HepG2 (cell line): ENCODE measurements around the gene TET2. TPM values are rescaled to one million over a fixed set of nuclear protein-coding genes. Genes with fewer than 3 reads are reported as not detected.

Experiments
- ATAC-seq: fragments of 200-7000 bp; cut with Tn5 transposase; 3 replicates; pipeline ENCODE4 v1.9.1; 2020; ENCODE audit warnings: mild to moderate bottlenecking, moderate library complexity
- BruUV-seq: library from RNA; stranded (reverse); fragments of 400-500 nt; replicated peaks from 2 replicates; lab custom pipeline; 2021; lab: Mats Ljungman, UMichigan
- CTCF ChIA-PET: fragments of 300-600 bp; formaldehyde crosslinking; extraction: SDS; loops from one replicate; lab custom pipeline; 2021; ENCODE audit warnings: low total read pairs, inconsistent platforms, low intra/inter-chr PET ratio; lab: Yijun Ruan, JAX
- POLR2A ChIA-PET: fragments of 350-600 bp; sonication (Branson Sonifier 250); formaldehyde crosslinking; loops from one replicate; lab custom pipeline; 2020; ENCODE audit warnings: antibody characterized with exemption, inconsistent platforms; lab: Yijun Ruan, JAX
- DNase-seq: peaks from one replicate; pipeline ENCODE4 v3.0.0-alpha.2; 2015; ENCODE audit warnings: low spot score
- FAIRE-seq: peaks from 3 replicates; lab custom pipeline; 2011; peaks lifted over from hg19 to GRCh38; lab: Jason Lieb, UNC
- H2AFZ ChIP-seq: one replicate; pipeline ENCODE4 v1.6.1; 2011; ENCODE audit warnings: low read length, inconsistent platforms
- H3K27ac ChIP-seq: fragments of 300-600 bp; 3 replicates; pipeline ENCODE4 v1.8.0; 2011; ENCODE audit warnings: mixed run types, mild to moderate bottlenecking, mixed read lengths, low read length, inconsistent platforms; ENCODE audit not compliant: insufficient read depth; ENCODE audit errors: extremely low read length
- H3K27me3 ChIP-seq, 2 experiments: fragments of 200-600 bp in 1 of 2; 2 replicates in 1 of 2; 3 replicates in 1 of 2; pipeline versions ENCODE4 v1.6.0 to v1.8.0; 2011; ENCODE audit warnings: low read length in 2 of 2, mild to moderate bottlenecking in 2 of 2, moderate library complexity in 2 of 2, inconsistent platforms in 1 of 2; ENCODE audit not compliant: insufficient read depth in 2 of 2, control insufficient read depth in 1 of 2
- H3K36me3 ChIP-seq, 2 experiments: fragments of 200-600 bp in 1 of 2; replicated peaks in 1 of 2; 2 replicates in 1 of 2; 3 replicates in 1 of 2; pipeline versions ENCODE4 v1.5.1 to v1.8.0; 2011; ENCODE audit warnings: low read length in 2 of 2, inconsistent platforms in 1 of 2; ENCODE audit not compliant: insufficient read depth in 2 of 2, control insufficient read depth in 1 of 2
- H3K4me1 ChIP-seq: 2 replicates; pipeline ENCODE4 v1.5.1; 2012; ENCODE audit warnings: low read length, inconsistent platforms; ENCODE audit not compliant: insufficient read depth
- H3K4me2 ChIP-seq: 2 replicates; pipeline ENCODE4 v1.6.0; 2011; ENCODE audit warnings: low read depth, low read length, inconsistent platforms
- H3K4me3 ChIP-seq, 3 experiments: fragments of 200-600 bp in 1 of 3; sonication (generic), shearing (Covaris generic) in 1 of 3; replicated peaks in 1 of 3; 2 replicates each; pipeline ENCODE4 v1.5.1; 2011 to 2016; ENCODE audit warnings: low read length in 3 of 3, inconsistent platforms in 2 of 3, low read depth in 2 of 3, mild to moderate bottlenecking in 2 of 3, control low read depth in 1 of 3, mixed read lengths in 1 of 3; ENCODE audit not compliant: insufficient read depth in 1 of 3
- H3K79me2 ChIP-seq: one replicate; pipeline ENCODE4 v1.6.1; 2011; ENCODE audit warnings: low read length, inconsistent platforms; ENCODE audit not compliant: insufficient read depth
- H3K9ac ChIP-seq: 2 replicates; pipeline ENCODE4 v1.6.0; 2011; ENCODE audit warnings: mild to moderate bottlenecking, low read depth, low read length, inconsistent platforms; ENCODE audit not compliant: insufficient read depth
- H3K9me3 ChIP-seq: 2 replicates; pipeline ENCODE4 v1.5.1; 2012; ENCODE audit warnings: mild to moderate bottlenecking, low read length
- H4K20me1 ChIP-seq: 2 replicates; pipeline ENCODE4 v1.6.0; 2011; ENCODE audit warnings: inconsistent platforms, mild to moderate bottlenecking, low read length, moderate library complexity; ENCODE audit not compliant: insufficient read depth
- BHLHE40 ChIP-seq: IDR thresholded peaks from 2 replicates; pipeline ENCODE4 v1.6.1; 2011; ENCODE audit warnings: low read length, improper control_type of control experiment
- CEBPZ ChIP-seq: IDR thresholded peaks from 2 replicates; pipeline ENCODE4 v1.6.1; 2012; ENCODE audit warnings: low read length, improper control_type of control experiment
- DZIP1 ChIP-seq: sonication (generic); formaldehyde crosslinking; IDR thresholded peaks from 2 replicates; pipeline ENCODE4 v1.5.0; 2020; ENCODE audit warnings: mild to moderate bottlenecking, missing genetic modification reagents
- ESRRA ChIP-seq: sonication (generic); formaldehyde crosslinking; IDR thresholded peaks from 2 replicates; pipeline ENCODE4 v1.5.1; 2020; ENCODE audit warnings: mild to moderate bottlenecking, low read depth, missing genetic modification reagents
- EZH2 ChIP-seq: conservative IDR thresholded peaks from 2 replicates; pipeline ENCODE4 v1.6.1; 2012; ENCODE audit warnings: mild to moderate bottlenecking, low read depth, low read length, moderate library complexity
- GFI1 ChIP-seq: sonication (generic); formaldehyde crosslinking; IDR thresholded peaks from 2 replicates; pipeline ENCODE4 v1.5.0; 2020; ENCODE audit warnings: missing genetic modification reagents, mild to moderate bottlenecking, borderline replicate concordance
- JUNB ChIP-seq: sonication (generic); formaldehyde crosslinking; IDR thresholded peaks from 2 replicates; pipeline ENCODE4 v1.8.0; 2022; ENCODE audit warnings: missing genetic modification reagents, mild to moderate bottlenecking, borderline replicate concordance
- MYC ChIP-seq: sonication (generic); formaldehyde crosslinking; IDR thresholded peaks from 2 replicates; pipeline ENCODE4 v1.9.0; 2021; ENCODE audit warnings: missing genetic modification reagents, borderline replicate concordance
- NFIC ChIP-seq: IDR thresholded peaks from 2 replicates; pipeline ENCODE4 v1.6.1; 2012; ENCODE audit warnings: mild to moderate bottlenecking, low read length, inconsistent platforms
- SMAD3 ChIP-seq: sonication (generic); formaldehyde crosslinking; IDR thresholded peaks from 2 replicates; pipeline ENCODE4 v1.4.0; 2020; ENCODE audit warnings: missing genetic modification reagents
- TBP ChIP-seq: sonication (generic); formaldehyde crosslinking; IDR thresholded peaks from 2 replicates; pipeline ENCODE4 v1.5.0; 2020; ENCODE audit warnings: missing genetic modification reagents
- TIGD3 ChIP-seq: sonication (generic); formaldehyde crosslinking; IDR thresholded peaks from 2 replicates; pipeline ENCODE4 v1.5.1; 2020; ENCODE audit warnings: mild to moderate bottlenecking, missing genetic modification reagents, borderline replicate concordance
- ZBTB7B ChIP-seq: sonication (generic); formaldehyde crosslinking; IDR thresholded peaks from 2 replicates; pipeline ENCODE4 v1.4.0; 2020; ENCODE audit warnings: missing genetic modification reagents
- ZIK1 ChIP-seq: sonication (generic); formaldehyde crosslinking; IDR thresholded peaks from 2 replicates; pipeline ENCODE4 v1.5.0; 2020; ENCODE audit warnings: mild to moderate bottlenecking, low read depth, missing genetic modification reagents, borderline replicate concordance
- ZNF430 ChIP-seq: sonication (generic); formaldehyde crosslinking; IDR thresholded peaks from 2 replicates; pipeline ENCODE4 v1.9.0; 2021; ENCODE audit warnings: mild to moderate bottlenecking, missing genetic modification reagents
- ZNF672 ChIP-seq: sonication (generic); formaldehyde crosslinking; IDR thresholded peaks from 2 replicates; pipeline ENCODE4 v1.8.1; 2022; ENCODE audit warnings: missing genetic modification reagents
- ZSCAN31 ChIP-seq: sonication (generic); formaldehyde crosslinking; IDR thresholded peaks from 2 replicates; pipeline ENCODE4 v1.5.0; 2020; ENCODE audit warnings: low read depth, mild to moderate bottlenecking, missing genetic modification reagents
- in situ Hi-C: cut with HindIII; loops from 2 replicates; pipeline ENCODE4 v1.10.0; 2017; ENCODE audit warnings: low pct_unique_long_range_greater_than_20kb; ENCODE audit not compliant: extremely low pct_ligation_motif_present
- intact Hi-C: fragments of 100-400 bp; cut with micrococcal nuclease; formaldehyde crosslinking; loops from one replicate; pipeline ENCODE4 v1.10.0; 2022; ENCODE audit not compliant: unreplicated experiment
- polyA plus RNA-seq, 8 experiments: library from polyadenylated mRNA; depleted of rRNA in 3 of 8; stranded (reverse) in 7 of 8; unstranded in 1 of 8; fragments of >200 nt; fragmentation: Illumina TruSeq in 4 of 8; extraction: Trizol in 4 of 8; gene quantifications; 2 replicates each; pipeline versions ENCODE4 v1.2.1 to v1.2.3, GENCODE V29; 2011 to 2016; ENCODE audit warnings: low read depth in 4 of 8, missing spikeins in 1 of 8, mixed read lengths in 1 of 8; ENCODE audit not compliant: insufficient read depth in 1 of 8
- total RNA-seq, 5 experiments: library from RNA; depleted of rRNA; stranded (reverse); fragments of >200 nt; fragmentation: Illumina TruSeq; extraction: Trizol; gene quantifications; 2 replicates each; pipeline ENCODE4 v1.2.3, GENCODE V29; 2016; ENCODE audit warnings: low read depth in 1 of 5

The TET2 gene
- total and polyA plus RNA-seq, 2 of the 13 experiments (the other 11 are each of a cell fraction or from before 2014, with no cell fraction given), result 4.7 to 4.8 TPM

- no peak for TF ChIP-seq JUNB (CRISPR knock-in tag)
- TF ChIP-seq CEBPZ, result no peak
- no peak for TF ChIP-seq SMAD3 (CRISPR knock-in tag)
- TF ChIP-seq ZBTB7B (CRISPR knock-in tag), result no peak
- TF ChIP-seq ZSCAN31 (CRISPR knock-in tag), result no peak
- TF ChIP-seq NFIC, result no peak
- no peak for TF ChIP-seq MYC (CRISPR knock-in tag)
Measured at GRCh38 chr4:105164548-105164947, 17.9 kb downstream of the TET2 start (continued).

GRCh38 chr4:105166066-105166465 lies 19.4 kb downstream of the TET2 start:
- H3K4me1 ChIP-seq, result peaks cover 21% of the 10 kb centered on the region
- H3K27ac ChIP-seq, result no peak overlapping the region
- ChIA-PET CTCF (no interaction called here), POLR2A (no interaction called here)
- no peaks in the 10 kb centered on the region for H3K27me3 ChIP-seq
- H2AFZ ChIP-seq, result no peak overlapping the region
- no peaks in the 10 kb centered on the region for H3K9me3 ChIP-seq
- in situ Hi-C loops (no loop called here), intact Hi-C loops (no loop called here)
- no peak overlapping the region for H3K9ac ChIP-seq
- DNase-seq (no peak), FAIRE-seq (no peak), ATAC-seq (no peak)
- H3K4me3 ChIP-seq, result no peak overlapping the region
- H3K79me2 ChIP-seq, result peaks cover 15% of the 10 kb centered on the region
- no peak overlapping the region for H3K4me2 ChIP-seq
- no peaks in the 10 kb centered on the region for H4K20me1 ChIP-seq
- BruUV-seq, result no TSS peak
- no peaks in the 10 kb centered on the region for H3K36me3 ChIP-seq
- TF ChIP-seq ZIK1 (CRISPR knock-in tag), result no peak
- TF ChIP-seq EZH2, result no peak
- no peak for TF ChIP-seq TIGD3 (CRISPR knock-in tag)
- no peak for TF ChIP-seq ESRRA (CRISPR knock-in tag)
- TF ChIP-seq ZNF672 (CRISPR knock-in tag), result no peak
- TF ChIP-seq TBP (CRISPR knock-in tag), result no peak
- no peak for TF ChIP-seq BHLHE40
- no peak for TF ChIP-seq DZIP1
- TF ChIP-seq ZNF430 (CRISPR knock-in tag), result no peak
- TF ChIP-seq GFI1 (CRISPR knock-in tag), result no peak
